ENCODE results near the gene ATP9B.

- peak in 1 of 2 donors; percentile 6 for TF ChIP-seq POLR2AphosphoS5 (IDR thresholded peaks at IDR 0.05)
- no peak for TF ChIP-seq POLR2A (IDR thresholded peaks at IDR 0.05; ENCODE audit: low read depth)
Observed at GRCh38 chr18:79067611-79068010, 1.6 kb upstream of the ATP9B start.
